ENCODE results near the gene TP53AIP1.

Gene TP53AIP1

DNA sequence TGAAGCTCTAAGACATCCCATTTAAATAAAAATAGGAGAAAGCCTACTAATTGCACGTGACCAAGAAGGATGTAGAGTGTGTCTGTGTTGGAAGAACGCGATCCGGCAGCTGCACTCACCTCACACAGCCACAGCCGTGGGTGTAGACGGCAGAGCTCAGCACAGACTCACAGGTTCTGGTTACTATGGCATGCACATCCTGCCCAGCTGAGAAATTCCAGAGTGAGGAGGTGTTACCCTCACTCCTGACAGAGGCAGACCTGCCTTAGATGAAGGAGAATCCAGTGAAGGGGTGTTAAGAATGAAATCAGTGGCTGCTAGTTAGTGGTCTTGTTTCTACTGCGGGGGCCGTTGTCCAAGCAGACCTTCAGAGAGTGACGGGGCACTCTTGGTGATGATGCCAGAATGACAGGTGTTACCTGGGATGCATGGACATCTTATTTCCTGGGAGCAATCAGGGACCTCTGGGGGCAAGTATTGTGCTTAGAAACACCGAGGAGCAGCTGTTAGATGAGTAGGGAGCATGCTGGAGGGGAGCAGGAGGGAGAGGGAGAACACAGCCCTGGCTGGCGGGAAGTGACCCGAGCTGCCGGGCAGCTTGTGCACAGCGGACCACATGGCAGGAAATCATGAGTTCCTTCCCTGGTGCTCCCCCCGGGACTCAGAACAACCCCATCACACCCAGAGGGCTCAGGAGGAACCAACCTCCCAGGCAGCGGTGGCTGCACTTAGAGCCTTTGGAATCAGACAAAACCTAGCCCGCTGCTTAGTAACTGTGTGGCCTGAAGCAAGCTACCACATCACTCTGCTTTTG, 39.2 kb downstream of the TP53AIP1 start:
- H3K36me3 ChIP-seq, result no peaks in the 10 kb centered on the region
- H3K4me1 ChIP-seq, result peaks cover 0 to 34% (median 19%) of the 10 kb centered on the region in 4 donors
- TF ChIP-seq, protein P1, sequence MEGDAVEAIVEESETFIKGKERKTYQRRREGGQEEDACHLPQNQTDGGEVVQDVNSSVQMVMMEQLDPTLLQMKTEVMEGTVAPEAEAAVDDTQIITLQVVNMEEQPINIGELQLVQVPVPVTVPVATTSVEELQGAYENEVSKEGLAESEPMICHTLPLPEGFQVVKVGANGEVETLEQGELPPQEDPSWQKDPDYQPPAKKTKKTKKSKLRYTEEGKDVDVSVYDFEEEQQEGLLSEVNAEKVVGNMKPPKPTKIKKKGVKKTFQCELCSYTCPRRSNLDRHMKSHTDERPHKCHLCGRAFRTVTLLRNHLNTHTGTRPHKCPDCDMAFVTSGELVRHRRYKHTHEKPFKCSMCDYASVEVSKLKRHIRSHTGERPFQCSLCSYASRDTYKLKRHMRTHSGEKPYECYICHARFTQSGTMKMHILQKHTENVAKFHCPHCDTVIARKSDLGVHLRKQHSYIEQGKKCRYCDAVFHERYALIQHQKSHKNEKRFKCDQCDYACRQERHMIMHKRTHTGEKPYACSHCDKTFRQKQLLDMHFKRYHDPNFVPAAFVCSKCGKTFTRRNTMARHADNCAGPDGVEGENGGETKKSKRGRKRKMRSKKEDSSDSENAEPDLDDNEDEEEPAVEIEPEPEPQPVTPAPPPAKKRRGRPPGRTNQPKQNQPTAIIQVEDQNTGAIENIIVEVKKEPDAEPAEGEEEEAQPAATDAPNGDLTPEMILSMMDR (IDR thresholded peaks at IDR 0.05), result no peak
- H3K27me3 ChIP-seq, result no peaks in the 10 kb centered on the region
- peak; percentile 70 to 76 for DNase-seq
- no peak overlapping the region for H3K27ac ChIP-seq
- no peaks in the 10 kb centered on the region for H3K9me3 ChIP-seq
- H3K4me3 ChIP-seq, result no peak overlapping the region
- intact Hi-C loops (cut with DNase I; ENCODE audit: low total_unique reads), result no loop called here

DNA sequence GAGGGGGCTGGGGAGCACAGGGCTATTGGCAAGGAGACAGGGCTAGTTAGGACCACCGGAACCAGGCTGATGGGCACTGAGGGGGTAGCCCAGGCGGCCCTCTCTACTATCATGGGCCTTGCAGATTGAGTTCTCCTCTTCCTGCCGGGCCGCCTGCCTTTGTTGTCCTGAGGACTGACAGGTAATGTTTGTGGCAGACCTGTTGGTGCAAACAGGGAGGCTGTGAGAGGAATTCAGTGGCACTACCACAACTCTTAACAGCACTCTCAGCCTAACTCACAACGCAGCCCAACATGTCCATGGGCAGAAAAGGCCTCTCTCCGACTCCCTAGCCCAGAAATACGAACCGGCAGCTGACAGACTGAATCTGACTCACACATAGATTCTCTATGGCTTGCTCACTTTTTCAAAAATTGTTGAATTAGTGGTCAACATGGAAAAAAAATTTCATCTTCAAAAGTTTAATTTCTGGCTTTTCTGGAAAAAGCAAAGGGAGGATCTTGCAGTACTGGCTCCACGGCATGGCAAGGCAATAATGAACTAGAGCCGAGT, 40.1 kb downstream of the TP53AIP1 start:
- no peaks in the 10 kb centered on the region for H3K36me3 ChIP-seq
- intact Hi-C loops (cut with DNase I; ENCODE audit: low total_unique reads), result no loop called here
- no peaks in the 10 kb centered on the region for H3K27me3 ChIP-seq
- no peak overlapping the region for H3K27ac ChIP-seq
- no peaks in the 10 kb centered on the region for H3K9me3 ChIP-seq
- no peak for DNase-seq
- TF ChIP-seq, protein P1 (IDR thresholded peaks at IDR 0.05), result no peak
- H3K4me1 ChIP-seq, result peaks cover 0 to 34% (median 19%) of the 10 kb centered on the region in 4 donors
- H3K4me3 ChIP-seq, result no peak overlapping the region

DNA sequence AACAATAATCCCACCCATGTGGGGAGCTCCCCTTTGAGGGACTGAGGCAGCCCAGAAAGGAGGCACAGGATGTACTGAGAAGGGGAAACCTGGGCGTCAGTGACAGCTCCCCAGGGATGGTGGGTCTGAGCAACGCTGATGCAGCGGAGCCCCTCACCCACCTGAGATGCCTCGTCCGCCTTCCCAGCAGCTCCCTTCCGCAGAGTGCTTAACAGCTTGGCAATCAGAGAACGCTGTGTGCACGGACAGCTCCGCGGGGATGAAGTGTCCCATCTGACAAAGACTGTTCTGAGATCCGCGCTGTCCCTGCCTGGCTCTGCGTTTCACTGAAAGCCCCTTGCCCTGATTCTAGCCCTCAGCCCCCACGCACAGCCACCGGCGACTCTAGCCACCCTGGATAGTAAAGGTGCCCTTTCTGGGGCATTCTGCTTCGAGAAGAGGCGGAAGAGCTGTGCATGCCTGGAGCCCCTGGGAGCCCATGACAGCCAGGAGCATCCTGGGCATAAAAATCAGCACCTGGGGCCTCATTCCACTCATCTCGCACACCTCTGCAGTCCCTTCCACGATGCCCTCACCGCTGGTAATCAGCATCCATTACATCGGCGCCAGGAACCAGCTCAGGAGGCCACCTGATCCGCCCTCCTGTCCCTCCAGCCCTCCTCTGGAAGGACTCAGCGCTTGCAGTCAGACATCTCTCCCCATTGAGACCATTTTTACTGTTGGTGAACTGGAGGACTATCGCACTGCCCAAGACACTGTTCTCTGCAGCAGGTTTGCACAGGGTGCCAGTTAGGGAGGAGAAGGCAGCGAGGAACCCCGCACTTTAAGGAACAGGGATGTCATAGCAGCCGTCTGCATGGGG, 40.8 kb downstream of the TP53AIP1 start:
- intact Hi-C loops (cut with DNase I; ENCODE audit: low total_unique reads), result no loop called here
- H3K4me3 ChIP-seq, result no peak overlapping the region

DNA sequence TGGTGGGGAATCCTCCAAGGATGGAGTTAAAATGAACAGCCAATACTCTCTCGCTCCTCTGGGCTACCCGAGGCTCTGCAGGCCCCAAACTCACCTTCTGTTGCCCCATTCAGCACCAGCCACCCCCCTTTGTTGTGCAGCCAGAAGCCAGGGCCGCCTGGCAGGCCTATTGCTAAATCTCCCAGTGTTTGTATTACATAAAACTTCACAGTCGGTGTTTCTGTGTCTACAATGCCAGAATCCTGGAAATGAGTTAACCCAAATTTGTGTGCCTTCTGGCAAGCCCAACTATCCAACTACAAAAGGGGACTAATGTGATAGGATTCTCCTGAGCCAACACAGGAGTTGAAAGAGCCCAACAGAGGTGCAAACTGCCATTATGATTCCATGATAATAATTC, 42.2 kb downstream of the TP53AIP1 start:
- H3K27me3 ChIP-seq, result no peaks in the 10 kb centered on the region
- peaks cover 0 to 36% (median 13%) of the 10 kb centered on the region in 4 donors for H3K4me1 ChIP-seq
- H3K36me3 ChIP-seq, result no peaks in the 10 kb centered on the region
- H3K27ac ChIP-seq, result no peak overlapping the region
- DNase-seq, result no peak
- TF ChIP-seq, protein P1 (IDR thresholded peaks at IDR 0.05), result no peak
- no peak overlapping the region for H3K4me3 ChIP-seq
- intact Hi-C loops (cut with DNase I; ENCODE audit: low total_unique reads), result no loop called here
- H3K9me3 ChIP-seq, result no peaks in the 10 kb centered on the region

More for the DNA sequence above, 40.8 kb downstream of the TP53AIP1 start:
- Histone ChIP-seq H3K27ac (no peak overlapping the region), H3K4me1 (peaks cover 0 to 37% (median 20%) of the 10 kb centered on the region in 4 donors), H3K9me3 (no peaks in the 10 kb centered on the region), H3K27me3 (no peaks in the 10 kb centered on the region), H3K36me3 (no peaks in the 10 kb centered on the region)
- DNase-seq, result no peak
- TF ChIP-seq, protein P1 (IDR thresholded peaks at IDR 0.05), result no peak

DNA sequence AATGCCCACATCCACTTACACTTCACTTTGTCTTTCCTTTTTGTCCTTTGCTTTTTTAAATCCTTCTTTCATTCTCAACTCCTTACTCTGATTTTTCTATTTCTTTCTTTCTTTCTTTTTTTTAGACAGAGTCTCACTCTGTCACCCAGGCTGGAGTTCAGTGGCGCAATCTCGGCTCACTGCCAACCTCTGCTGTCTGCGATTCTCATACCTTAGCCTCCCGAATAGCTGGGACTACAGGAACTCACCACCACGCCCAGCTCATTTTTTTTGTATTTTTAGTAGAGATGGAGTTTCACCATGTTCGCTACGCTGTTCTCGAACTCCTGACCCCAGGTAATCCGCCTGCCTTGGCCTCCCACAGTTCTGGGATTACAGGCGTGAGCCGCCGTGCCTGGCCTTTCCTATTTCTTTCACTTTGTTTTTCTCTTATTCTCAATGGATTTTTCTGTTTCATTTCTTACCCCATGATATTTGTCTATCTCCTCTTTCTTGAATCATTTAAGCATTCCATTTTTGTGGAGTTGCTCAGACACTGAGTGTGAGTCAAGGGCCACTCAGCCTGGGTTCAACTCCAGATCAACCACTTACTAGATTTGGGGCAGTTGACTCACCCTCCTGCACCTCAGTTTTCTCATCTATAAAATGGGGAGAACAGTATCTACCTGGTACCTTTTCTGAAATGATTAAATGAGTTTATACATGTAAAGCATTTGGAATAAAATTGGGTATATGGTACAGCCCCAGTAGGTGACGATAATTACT, 43.9 kb downstream of the TP53AIP1 start:
- H3K27ac ChIP-seq, result no peak overlapping the region

More for the DNA sequence above, 43.9 kb downstream of the TP53AIP1 start:
- Histone ChIP-seq H3K9me3 (no peaks in the 10 kb centered on the region), H3K4me1 (peaks cover 0 to 24% (median 6%) of the 10 kb centered on the region in 4 donors), H3K36me3 (no peaks in the 10 kb centered on the region), H3K27me3 (no peaks in the 10 kb centered on the region), H3K4me3 (no peak overlapping the region)
- intact Hi-C loops (cut with DNase I; ENCODE audit: low total_unique reads), result no loop called here
- TF ChIP-seq, protein P1 (IDR thresholded peaks at IDR 0.05), result no peak
- no peak for DNase-seq
